GM10266 (cell line): ENCODE measurements around the gene SNRPN.
"Not testable (repeated sequence)": the region's sequence is repeated elsewhere in the genome, so short reads cannot be mapped to it uniquely, and the experiment has no call there.

Experiments used
- DNase-seq: peaks from one replicate; pipeline ENCODE4 v3.0.0; 2012; ENCODE audit errors: extremely low spot score
- CTCF ChIP-seq: IDR thresholded peaks from 2 replicates; pipeline ENCODE4 v1.5.1; 2012; ENCODE audit warnings: mild to moderate bottlenecking, low read depth; ENCODE audit not compliant: control insufficient read depth, insufficient read depth; ENCODE audit errors: missing control alignments

The SNRPN gene

GRCh38 chr15:24954783-24955530 lies at the start of gene SNRPN, which contains the start of gene SNURF:
SNRPN (plus strand) TSS chr15:24954987; CDS start chr15:24974454, 19,467 bp downstream.
SNURF (plus strand) TSS chr15:24954987; CDS start chr15:24955049, 62 bp downstream.
- DNase-seq: peak; percentile 51
- no peak for TF ChIP-seq CTCF

GRCh38 chr15:24916305-24917009 lies 38.3 kb upstream of the SNRPN start:
- no peak for DNase-seq
- TF ChIP-seq CTCF: no peak

- TF ChIP-seq CTCF: no peak
- DNase-seq: no peak
These were observed 37.4 kb upstream of the SNRPN start for GRCh38 chr15:24917431-24917830.

GRCh38 chr15:24919446-24919845 lies 35.3 kb upstream of the SNRPN start:
- DNase-seq: no peak
- no peak for TF ChIP-seq CTCF

GRCh38 chr15:24922781-24923180 lies 32.0 kb upstream of the SNRPN start:
- DNase-seq: not testable (repeated sequence)

- DNase-seq: no peak
- no peak for TF ChIP-seq CTCF
These were observed 30.6 kb upstream of the SNRPN start for GRCh38 chr15:24924153-24924552.

- TF ChIP-seq CTCF: no peak
- no peak for DNase-seq
These were observed 30.2 kb upstream of the SNRPN start for GRCh38 chr15:24924621-24925020.

GRCh38 chr15:24931874-24932732 lies 22.7 kb upstream of the SNRPN start:
- DNase-seq: not testable (repeated sequence)
